ENCODE results near the gene TXNL4B. TPM values are rescaled to one million over a fixed set of nuclear protein-coding genes. Genes with fewer than 3 reads are reported as not detected.

The TXNL4B gene
- polyA plus RNA-seq, 3 donors = 6.4 to 10.9 (median 7.0) TPM

- H3K79me2 ChIP-seq (ENCODE audit: insufficient read depth, low read length) = no peaks in the 10 kb centered on the region
- Mint-ChIP-seq H3K27ac (peak overlapping the region in 2 of 7 donors; percentile 40 to 68), H3K9me3 (peaks cover 9 to 29% (median 22%) of the 10 kb centered on the region in 7 donors), H3K4me1 (peaks cover 44% of the 10 kb centered on the region), H3K27me3 (ENCODE audit: low read depth in 3 of 3) (peaks cover 0 to 2% (median 0%) of the 10 kb centered on the region in 3 donors), H3K36me3 (peaks cover 4 to 14% of the 10 kb centered on the region in 2 donors), H3K4me3 (no peak overlapping the region)
- no peak for DNase-seq
- no peak overlapping the region for H2AFZ ChIP-seq (ENCODE audit: insufficient read depth, low read depth, low read length, poor library complexity, severe bottlenecking)
- H3K9ac ChIP-seq (ENCODE audit: insufficient read depth, low read length, poor library complexity, severe bottlenecking) = no peak overlapping the region
- no peaks in the 10 kb centered on the region for H3K27me3 ChIP-seq (ENCODE audit: control insufficient read depth in 2 of 2, insufficient read depth in 2 of 2, low read length in 2 of 2)
- no peak overlapping the region for H3K27ac ChIP-seq (ENCODE audit: low read depth in 1 of 2, low read length in 2 of 2)
- no peaks in the 10 kb centered on the region for H4K20me1 ChIP-seq (ENCODE audit: insufficient read depth, low read length)
- no peak overlapping the region for H3K4me3 ChIP-seq (replicated peaks in 1 of 3; ENCODE audit: low read depth in 2 of 3, low read length in 3 of 3)
- no peaks in the 10 kb centered on the region for H3K36me3 ChIP-seq (replicated peaks in 1 of 2; ENCODE audit: control insufficient read depth in 1 of 2, insufficient read depth in 2 of 2, low read length in 2 of 2)
- H3K4me1 ChIP-seq (ENCODE audit: control insufficient read depth in 1 of 2, insufficient read depth in 2 of 2, low read length in 2 of 2) = peaks cover 38 to 46% of the 10 kb centered on the region in 2 donors
- H3K9me3 ChIP-seq (replicated peaks in 1 of 2; ENCODE audit: control insufficient read depth in 1 of 2, insufficient read depth in 1 of 2, low read length in 2 of 2) = peaks cover 17 to 20% of the 10 kb centered on the region in 2 donors
- H3K4me2 ChIP-seq (replicated peaks; ENCODE audit: extremely low read depth, low read length, poor library complexity, severe bottlenecking) = no peak overlapping the region
- TF ChIP-seq CTCF (IDR thresholded peaks at IDR 0.05) = no peak
- intact Hi-C loops (cut with micrococcal nuclease) = no loop called here
Measured at GRCh38 chr16:72049110-72049509, 44.3 kb downstream of the TXNL4B start.

- 71% methylated on average over 2 of the region's 2 CpGs for WGBS (ENCODE audit: insufficient coverage)
Measured at GRCh38 chr16:72044825-72045359, 48.5 kb downstream of the TXNL4B start.

More at GRCh38 chr16:72044825-72045359, 48.5 kb downstream of the TXNL4B start:
- H3K4me3 ChIP-seq (replicated peaks in 1 of 3; ENCODE audit: low read depth in 2 of 3, low read length in 3 of 3) = no peak overlapping the region
- Mint-ChIP-seq H3K27me3 (ENCODE audit: low read depth in 3 of 3) (peaks cover 0 to 3% (median 2%) of the 10 kb centered on the region in 3 donors), H3K9me3 (peaks cover 7 to 24% (median 18%) of the 10 kb centered on the region in 7 donors), H3K4me1 (peaks cover 11% of the 10 kb centered on the region), H3K36me3 (peaks cover 12 to 19% of the 10 kb centered on the region in 2 donors), H3K4me3 (no peak overlapping the region), H3K27ac (no peak overlapping the region)
- no peak for TF ChIP-seq CTCF (IDR thresholded peaks at IDR 0.05)
- H3K9ac ChIP-seq (ENCODE audit: insufficient read depth, low read length, poor library complexity, severe bottlenecking) = no peak overlapping the region
- DNase-seq = no peak
- no peak overlapping the region for H3K27ac ChIP-seq (ENCODE audit: low read depth in 1 of 2, low read length in 2 of 2)
- H4K20me1 ChIP-seq (ENCODE audit: insufficient read depth, low read length) = no peaks in the 10 kb centered on the region
- intact Hi-C loops (cut with micrococcal nuclease) = no loop called here
- peaks cover 15 to 16% of the 10 kb centered on the region in 2 donors for H3K9me3 ChIP-seq (replicated peaks in 1 of 2; ENCODE audit: control insufficient read depth in 1 of 2, insufficient read depth in 1 of 2, low read length in 2 of 2)
- peaks cover under 1 to 4% of the 10 kb centered on the region in 2 donors for H3K4me1 ChIP-seq (ENCODE audit: control insufficient read depth in 1 of 2, insufficient read depth in 2 of 2, low read length in 2 of 2)
- no peaks in the 10 kb centered on the region for H3K79me2 ChIP-seq (ENCODE audit: insufficient read depth, low read length)
- no peak overlapping the region for H2AFZ ChIP-seq (ENCODE audit: insufficient read depth, low read depth, low read length, poor library complexity, severe bottlenecking)
- no peaks in the 10 kb centered on the region for H3K36me3 ChIP-seq (replicated peaks in 1 of 2; ENCODE audit: control insufficient read depth in 1 of 2, insufficient read depth in 2 of 2, low read length in 2 of 2)
- no peaks in the 10 kb centered on the region for H3K27me3 ChIP-seq (ENCODE audit: control insufficient read depth in 2 of 2, insufficient read depth in 2 of 2, low read length in 2 of 2)
- no peak overlapping the region for H3K4me2 ChIP-seq (replicated peaks; ENCODE audit: extremely low read depth, low read length, poor library complexity, severe bottlenecking)

Measured in CD14-positive monocyte (primary cell).